Nephron (organoid): ENCODE data around the gene SYT2.
"Not testable (repeated sequence)": the region's sequence is repeated elsewhere in the genome, so short reads cannot be mapped to it uniquely, and the experiment has no call there.

Experiments used
- H3K27ac Mint-ChIP-seq, 3 experiments: 2 replicates each; pipeline ENCODE4 v1.8.0; 2020; ENCODE audit warnings: mixed read lengths in 3 of 3, mild to moderate bottlenecking in 2 of 3, moderate library complexity in 1 of 3
- H3K27me3 Mint-ChIP-seq: 2 replicates; pipeline ENCODE4 v1.8.0; 2021; ENCODE audit warnings: low read depth, mild to moderate bottlenecking, moderate library complexity, mixed read lengths
- H3K36me3 Mint-ChIP-seq: 2 replicates; pipeline ENCODE4 v1.8.0; 2020; ENCODE audit warnings: low read depth, mixed read lengths
- H3K4me1 Mint-ChIP-seq: 2 replicates; pipeline ENCODE4 v1.8.0; 2020; ENCODE audit warnings: mixed read lengths
- H3K4me3 Mint-ChIP-seq, 3 experiments: 2 replicates each; pipeline ENCODE4 v1.8.0; 2020; ENCODE audit warnings: mild to moderate bottlenecking in 3 of 3, mixed read lengths in 3 of 3, moderate library complexity in 2 of 3
- H3K9me3 Mint-ChIP-seq: 2 replicates; pipeline ENCODE4 v1.8.0; 2020; ENCODE audit warnings: mixed read lengths
- CTCF ChIP-seq, 3 experiments: fragments of 200-600 bp; sonication (generic); IDR thresholded peaks; one replicate each; pipeline ENCODE4 v1.5.0; 2021; ENCODE audit warnings: antibody characterized with exemption in 3 of 3; ENCODE audit not compliant: unreplicated experiment in 3 of 3

The SYT2 gene

GRCh38 chr1:202725526-202725925 lies 15.3 kb upstream of the SYT2 start:
- H3K36me3 Mint-ChIP-seq = peaks cover 56% of the 10 kb centered on the region
- no peaks in the 10 kb centered on the region for H3K4me1 Mint-ChIP-seq
- peak overlapping the region; percentile 60 to 95 (median 84) for H3K27ac Mint-ChIP-seq
- H3K9me3 Mint-ChIP-seq = no peaks in the 10 kb centered on the region
- no peak for TF ChIP-seq CTCF (IDR thresholded peaks at IDR 0.05; ENCODE audit: unreplicated experiment in 3 of 3)
- H3K4me3 Mint-ChIP-seq = no peak overlapping the region
- H3K27me3 Mint-ChIP-seq = no peaks in the 10 kb centered on the region

DNA sequence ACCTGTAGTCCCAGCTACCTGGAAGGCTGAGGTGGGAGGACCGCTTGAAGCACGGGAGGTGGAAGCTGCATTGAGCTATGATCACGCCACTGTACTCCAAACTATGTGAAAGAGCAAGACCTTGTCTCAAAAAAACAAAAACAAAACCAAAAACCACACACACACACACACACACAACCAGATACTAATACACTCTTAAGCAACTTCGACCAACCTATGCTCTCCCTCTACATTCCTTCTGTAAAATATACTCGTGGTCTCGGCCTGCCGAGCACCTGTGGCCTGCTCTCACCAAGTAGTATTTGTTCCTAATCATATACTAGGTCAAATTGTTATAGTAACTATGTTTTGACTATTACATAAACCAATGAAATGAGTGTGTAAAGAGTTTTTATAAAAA lies 13.5 kb upstream of the SYT2 start:
- TF ChIP-seq CTCF (IDR thresholded peaks at IDR 0.05; ENCODE audit: unreplicated experiment in 3 of 3) = no peak
- Mint-ChIP-seq H3K4me3 (no peak overlapping the region), H3K27me3 (peaks cover under 1% of the 10 kb centered on the region), H3K36me3 (peaks cover 38% of the 10 kb centered on the region), H3K4me1 (no peaks in the 10 kb centered on the region), H3K27ac (peak overlapping the region in 2 of 3 experiments; percentile 48 to 54), H3K9me3 (no peaks in the 10 kb centered on the region)

DNA sequence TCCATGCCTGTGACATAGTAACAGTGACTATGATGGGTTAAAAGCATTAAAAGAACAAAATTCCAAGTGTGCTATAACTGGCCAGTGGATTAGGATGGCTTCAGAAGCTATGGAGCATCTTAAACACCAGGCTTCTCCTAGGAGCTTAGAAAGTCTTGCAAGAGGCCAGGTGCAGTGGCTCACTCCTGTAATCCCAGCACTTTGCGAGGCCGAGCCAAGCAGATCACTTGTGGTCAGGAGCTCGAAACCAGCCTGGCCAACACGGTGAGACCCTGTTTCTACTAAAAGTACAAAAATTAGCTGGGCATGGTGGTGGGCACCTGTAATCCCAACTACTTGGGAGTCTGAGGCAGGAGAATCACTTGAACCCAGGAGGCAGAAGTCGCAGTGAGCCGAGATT lies 12.8 kb upstream of the SYT2 start:
- H3K27me3 Mint-ChIP-seq, H3K4me3 Mint-ChIP-seq, H3K4me1 Mint-ChIP-seq, H3K9me3 Mint-ChIP-seq, H3K27ac Mint-ChIP-seq: not testable (repeated sequence)
- peaks cover 31% of the 10 kb centered on the region for H3K36me3 Mint-ChIP-seq

GRCh38 chr1:202716654-202717053 lies 6.4 kb upstream of the SYT2 start:
- H3K36me3 Mint-ChIP-seq = no peaks in the 10 kb centered on the region
- no peaks in the 10 kb centered on the region for H3K9me3 Mint-ChIP-seq
- no peak for TF ChIP-seq CTCF (IDR thresholded peaks at IDR 0.05; ENCODE audit: unreplicated experiment in 3 of 3)
- H3K4me1 Mint-ChIP-seq = peaks cover 22% of the 10 kb centered on the region
- no peak overlapping the region for H3K27ac Mint-ChIP-seq
- H3K4me3 Mint-ChIP-seq = no peak overlapping the region
- H3K27me3 Mint-ChIP-seq = peaks cover 20% of the 10 kb centered on the region

DNA sequence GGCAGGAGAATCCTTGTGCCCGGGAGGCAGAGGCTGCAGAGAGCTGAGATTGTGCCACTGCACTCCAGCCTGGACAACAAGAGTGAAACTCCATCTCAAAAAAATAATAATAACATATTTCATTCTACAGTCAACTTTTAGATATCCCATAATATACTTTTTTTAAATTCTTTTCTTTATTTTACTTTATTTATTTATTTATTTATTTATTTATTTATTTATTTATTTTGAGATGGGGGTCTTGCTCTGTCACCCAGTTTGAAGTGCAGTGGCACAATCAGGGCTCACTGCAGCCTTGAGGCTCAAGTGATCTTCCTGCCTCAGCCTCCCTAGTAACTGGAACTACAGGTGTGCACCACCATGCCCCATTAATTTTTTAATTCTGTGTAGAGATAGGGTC lies 3.9 kb upstream of the SYT2 start:
- H3K4me3 Mint-ChIP-seq, H3K9me3 Mint-ChIP-seq, H3K36me3 Mint-ChIP-seq, H3K27ac Mint-ChIP-seq: not testable (repeated sequence)
- peaks cover 41% of the 10 kb centered on the region for H3K27me3 Mint-ChIP-seq
- peaks cover 32% of the 10 kb centered on the region for H3K4me1 Mint-ChIP-seq

- TF ChIP-seq CTCF (IDR thresholded peaks at IDR 0.05; ENCODE audit: unreplicated experiment in 3 of 3) = no peak
- Mint-ChIP-seq H3K27me3 (peaks cover 49% of the 10 kb centered on the region), H3K36me3 (no peaks in the 10 kb centered on the region), H3K4me1 (peaks cover 32% of the 10 kb centered on the region), H3K4me3 (peak overlapping the region; percentile 10 to 72 (median 39)), H3K27ac (peak overlapping the region; percentile 8 to 21 (median 18)), H3K9me3 (no peaks in the 10 kb centered on the region)
Observed at GRCh38 chr1:202713110-202713509, 2.9 kb upstream of the SYT2 start.

- Mint-ChIP-seq H3K4me1 (peaks cover 32% of the 10 kb centered on the region), H3K4me3 (peak overlapping the region; percentile 64 to 75 (median 72)), H3K36me3 (no peaks in the 10 kb centered on the region), H3K27me3 (peaks cover 58% of the 10 kb centered on the region), H3K9me3 (no peaks in the 10 kb centered on the region), H3K27ac (peak overlapping the region in 1 of 3 experiments; percentile 14)
- TF ChIP-seq CTCF (IDR thresholded peaks at IDR 0.05; ENCODE audit: unreplicated experiment in 3 of 3) = no peak
Observed at GRCh38 chr1:202711949-202712635, 1.8 kb upstream of the SYT2 start.
